HL-60 (cell line): ENCODE data around the gene BSG.

ENCODE experiments used
- CTCF ChIP-seq: IDR thresholded peaks from one replicate; pipeline ENCODE4 v1.5.1; 2011; ENCODE audit warnings: low read length, control low read depth, inconsistent platforms; ENCODE audit not compliant: insufficient read depth
- POLR2AphosphoS5 ChIP-seq: IDR thresholded peaks from 2 replicates; pipeline ENCODE4 v1.6.1; 2012; ENCODE audit warnings: low read depth

- TF ChIP-seq CTCF (no peak), POLR2AphosphoS5 (peak; percentile 83)
Measured at GRCh38 chr19:570937-571565, 1.3 kb upstream of the BSG start.
